GM21367 (cell line): ENCODE measurements around the gene SIL1.

Experiments used
- ATAC-seq: cut with Tn5 transposase; IDR thresholded peaks from one replicate; pipeline ENCODE4 v1.9.1; 2021; ENCODE audit not compliant: unreplicated experiment

The SIL1 gene

GRCh38 chr5:138986186-138986800, 211.9 kb downstream of the SIL1 start:
- no peak for ATAC-seq

GRCh38 chr5:138985683-138986082, 212.5 kb downstream of the SIL1 start:
- ATAC-seq = no peak

DNA sequence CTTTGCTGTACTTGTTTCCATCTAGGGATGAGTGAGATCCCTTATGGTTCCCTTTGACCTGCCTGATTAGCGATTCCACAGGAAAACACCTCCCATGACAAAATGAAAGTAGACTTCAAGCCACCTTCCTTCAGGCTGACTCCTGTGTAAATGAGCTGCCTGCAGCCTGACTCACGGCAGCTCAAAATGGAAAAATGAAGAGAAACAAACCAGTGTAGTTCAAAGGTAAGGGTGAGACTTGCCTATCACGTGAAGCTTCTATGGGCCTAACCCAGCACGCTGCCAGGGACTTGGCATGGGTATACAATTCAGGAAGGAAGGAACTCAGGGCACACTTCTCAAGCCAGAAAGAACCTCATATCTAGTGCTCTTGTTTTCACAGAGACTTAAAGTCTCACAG, 212.9 kb downstream of the SIL1 start:
- ATAC-seq = no peak

DNA sequence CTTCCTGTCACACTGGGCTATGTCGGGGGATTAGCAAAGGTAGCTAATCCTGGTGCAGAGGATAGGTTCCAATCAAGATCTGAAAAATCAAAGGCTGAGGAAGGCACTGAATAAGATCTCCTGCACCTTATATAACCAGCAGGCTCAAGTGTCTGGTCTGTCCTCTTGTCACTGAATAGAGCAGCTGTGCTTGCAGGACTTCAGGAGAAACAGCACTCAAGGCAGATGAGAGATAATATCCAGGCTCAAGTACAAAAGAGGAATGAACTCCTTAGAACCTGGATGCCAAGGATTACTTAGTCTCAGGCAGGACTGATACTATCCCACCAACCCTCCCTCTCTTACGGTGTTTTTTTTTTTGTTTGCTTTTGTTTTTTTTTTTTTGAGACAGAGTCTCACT, 214.2 kb downstream of the SIL1 start:
- no peak for ATAC-seq

DNA sequence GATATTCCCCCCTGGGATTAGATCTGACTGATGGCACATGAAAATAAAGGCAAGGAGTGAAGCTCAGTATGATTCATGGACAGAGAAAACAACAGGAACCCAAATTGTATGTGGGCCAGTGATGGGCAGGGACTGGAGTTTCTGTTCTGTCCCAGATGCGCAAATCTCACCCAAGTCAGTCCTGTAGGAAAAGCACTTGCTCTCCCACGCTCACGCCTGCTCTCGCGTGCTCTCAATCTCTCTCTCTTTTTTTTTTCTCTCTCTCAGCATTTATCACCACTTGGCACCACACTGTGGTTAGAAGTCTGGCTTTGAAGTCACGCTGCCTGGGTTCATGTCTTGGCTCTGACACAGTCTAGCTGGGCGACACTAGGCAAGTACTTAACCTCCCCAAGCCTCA, 216.6 kb downstream of the SIL1 start:
- ATAC-seq = no peak

- ATAC-seq = no peak
Observed at GRCh38 chr5:138981131-138981530, 217.0 kb downstream of the SIL1 start.

- no peak for ATAC-seq
Observed at GRCh38 chr5:138980441-138980840, 217.7 kb downstream of the SIL1 start.

DNA sequence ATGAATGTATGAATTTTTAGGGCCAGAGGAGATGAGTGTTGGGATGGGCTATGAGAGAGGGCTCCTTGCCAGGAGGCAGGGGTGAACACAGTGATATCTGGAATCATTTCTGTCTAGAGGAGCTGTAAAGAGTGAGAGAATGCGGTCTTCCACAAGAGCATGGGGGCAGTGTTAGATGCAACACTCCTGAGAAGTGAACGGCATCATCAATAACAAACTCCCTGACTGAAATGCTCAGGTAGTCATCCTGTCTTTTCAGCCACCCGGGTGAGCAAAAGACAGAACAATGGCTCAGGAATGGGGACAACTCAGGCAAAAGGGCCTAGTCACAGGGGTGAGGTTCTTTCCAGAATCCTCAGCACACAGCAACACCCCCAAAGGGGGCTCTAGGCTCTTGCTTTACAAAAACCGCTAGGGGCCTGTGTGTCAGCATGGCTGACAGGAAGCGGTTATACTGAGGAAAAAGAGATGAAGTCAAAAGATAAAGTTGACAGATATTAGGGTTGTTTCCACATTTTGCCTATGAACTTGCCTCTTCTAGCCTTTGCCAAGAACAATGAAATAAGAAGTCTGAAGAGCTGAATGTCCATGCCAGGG, 218.4 kb downstream of the SIL1 start:
- no peak for ATAC-seq

DNA sequence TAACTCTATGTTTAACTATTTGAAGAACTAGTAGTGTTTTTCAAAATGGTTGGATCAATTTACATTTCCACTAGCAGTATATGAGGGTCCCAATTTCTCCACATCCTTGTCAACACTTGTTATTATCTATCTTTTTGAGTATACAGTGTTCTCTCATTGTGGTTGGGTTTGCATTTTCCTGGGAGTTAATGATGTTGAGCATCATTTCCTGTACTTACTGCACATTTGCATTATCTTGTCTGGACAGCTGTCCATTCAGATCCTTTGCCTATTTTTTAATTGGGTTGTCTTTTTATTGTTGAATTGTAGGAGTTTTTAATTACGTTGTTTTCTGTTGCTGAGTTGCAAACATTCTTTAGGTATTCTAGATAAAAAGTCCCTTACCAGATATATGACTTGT, 219.6 kb downstream of the SIL1 start:
- no peak for ATAC-seq

DNA sequence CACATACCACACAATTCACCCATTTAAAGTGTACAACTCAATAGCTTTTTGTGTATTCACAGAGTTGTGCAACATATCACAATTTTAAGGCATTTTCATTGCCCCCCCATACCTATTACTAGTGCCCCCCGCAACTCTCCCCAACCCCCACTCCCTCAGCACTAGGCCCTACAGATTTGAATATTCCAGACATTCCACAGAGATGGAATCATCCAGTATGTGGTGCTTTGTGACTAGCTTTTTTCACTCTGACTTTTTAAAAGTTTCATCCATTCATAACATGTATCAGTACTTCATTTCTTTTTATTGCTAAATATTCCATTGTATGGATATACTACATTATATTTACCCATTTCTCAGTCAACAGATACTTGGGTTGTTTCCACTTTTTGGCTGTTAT, 220.1 kb downstream of the SIL1 start:
- no peak for ATAC-seq

DNA sequence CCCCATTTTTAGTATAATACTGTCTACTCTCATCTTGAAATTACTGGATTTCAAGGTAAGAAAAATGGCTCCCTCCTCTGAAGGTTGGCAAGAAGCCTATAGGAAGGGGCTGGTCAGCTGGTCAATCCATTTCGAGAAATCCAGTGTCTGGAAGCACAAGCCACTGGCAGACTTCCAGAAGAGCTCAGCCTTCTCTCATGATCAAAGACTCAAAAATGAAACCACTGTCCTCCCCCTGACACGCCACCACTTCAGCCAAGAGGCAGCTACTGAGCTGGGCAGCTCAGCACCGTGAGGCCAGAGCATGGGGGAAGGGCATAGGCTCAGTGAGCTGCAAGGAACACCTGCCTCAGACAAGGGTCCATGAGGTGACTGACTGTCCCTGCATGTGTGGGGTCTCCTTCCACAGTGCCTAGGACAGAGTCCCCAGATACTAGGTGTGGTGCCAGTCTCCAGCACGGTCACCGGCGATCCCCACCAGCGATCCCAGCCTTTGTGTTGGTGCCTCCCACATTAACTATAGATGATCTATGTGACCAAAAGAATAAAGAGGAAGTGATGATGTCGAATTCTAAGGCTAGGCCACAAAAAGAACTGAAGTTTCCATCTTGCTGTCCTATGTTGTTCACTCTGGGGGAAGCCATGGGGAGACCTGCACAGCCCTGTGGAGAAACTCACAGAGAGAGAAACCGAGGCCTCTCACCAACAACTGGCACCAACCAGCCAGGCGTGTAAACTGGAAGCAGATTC, 222.9 kb downstream of the SIL1 start:
- no peak for ATAC-seq

- no peak for ATAC-seq
Observed at GRCh38 chr5:138974227-138975063, 223.7 kb downstream of the SIL1 start.

DNA sequence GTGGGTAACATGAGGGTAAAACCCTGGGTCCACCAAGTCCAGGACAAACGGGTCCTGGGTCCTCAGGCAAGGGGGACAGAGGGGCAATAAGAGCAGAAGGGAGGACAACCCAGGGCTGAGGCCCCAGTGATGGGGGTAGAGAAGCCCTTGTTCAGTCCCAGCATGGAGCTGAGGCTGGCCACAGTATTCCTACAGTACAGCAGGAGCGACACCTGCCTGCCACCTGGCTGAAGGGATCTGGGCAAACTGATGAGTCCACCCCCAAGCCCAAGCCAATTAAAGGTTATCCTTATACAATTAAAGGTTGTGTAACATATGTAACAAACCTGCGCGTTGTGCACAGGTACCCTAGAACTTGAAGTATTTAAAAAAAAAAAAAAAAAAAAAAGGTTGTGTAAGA, 225.3 kb downstream of the SIL1 start:
- ATAC-seq = no peak

DNA sequence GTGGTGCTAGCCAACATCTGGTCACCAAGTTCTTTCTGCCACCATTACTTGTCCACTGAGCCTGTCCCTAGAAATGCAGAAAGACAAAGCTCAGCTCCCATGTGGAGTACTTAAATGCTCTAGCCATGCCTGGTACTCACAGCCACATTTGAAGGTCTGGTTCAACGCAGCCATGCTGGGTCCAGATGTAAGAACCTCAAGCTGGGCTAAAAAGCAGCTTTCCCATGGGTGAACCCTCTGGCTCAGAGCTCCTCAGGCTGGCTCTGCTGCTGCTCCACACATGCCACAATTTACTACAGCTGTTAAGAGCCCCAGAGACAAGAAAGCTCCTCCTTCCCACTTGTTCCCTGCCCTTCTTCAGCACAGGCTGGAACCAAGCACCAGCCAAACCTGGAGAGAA, 225.9 kb downstream of the SIL1 start:
- no peak for ATAC-seq

DNA sequence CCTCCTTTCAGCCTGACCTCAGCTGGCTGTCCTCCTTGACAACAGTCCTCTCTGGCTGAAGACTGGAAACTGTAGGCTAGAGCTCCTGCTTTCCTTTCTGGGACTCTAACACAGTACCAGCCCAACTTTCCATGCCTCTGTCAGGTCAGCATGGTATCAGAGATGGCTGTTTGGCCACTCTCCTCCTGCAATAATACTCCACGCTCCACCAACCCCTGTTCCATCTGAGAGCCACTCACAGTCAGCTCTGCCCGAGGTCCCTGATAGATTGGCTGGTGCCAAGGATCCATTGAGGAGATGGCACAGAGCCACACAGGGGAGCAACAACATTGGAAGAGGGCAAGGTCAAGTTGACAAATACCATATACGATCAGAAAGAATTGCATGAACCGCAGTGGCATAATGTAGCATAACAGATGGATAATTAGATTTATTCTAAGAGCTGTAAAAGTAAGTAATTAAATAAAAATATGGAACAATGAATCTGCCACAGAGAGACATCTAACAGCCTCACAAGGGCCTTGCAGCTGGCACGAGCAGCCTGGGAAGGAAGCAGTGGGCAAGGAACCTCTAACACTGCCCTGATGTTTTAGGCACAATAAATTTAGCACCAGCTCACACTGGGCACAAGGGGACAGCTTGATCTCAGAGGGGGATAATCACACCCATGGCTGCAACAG, 228.7 kb downstream of the SIL1 start:
- ATAC-seq = no peak

- ATAC-seq = no peak
Observed at GRCh38 chr5:138968601-138969000, 229.6 kb downstream of the SIL1 start.

GRCh38 chr5:138967791-138968448, 230.2 kb downstream of the SIL1 start:
- ATAC-seq = no peak

DNA sequence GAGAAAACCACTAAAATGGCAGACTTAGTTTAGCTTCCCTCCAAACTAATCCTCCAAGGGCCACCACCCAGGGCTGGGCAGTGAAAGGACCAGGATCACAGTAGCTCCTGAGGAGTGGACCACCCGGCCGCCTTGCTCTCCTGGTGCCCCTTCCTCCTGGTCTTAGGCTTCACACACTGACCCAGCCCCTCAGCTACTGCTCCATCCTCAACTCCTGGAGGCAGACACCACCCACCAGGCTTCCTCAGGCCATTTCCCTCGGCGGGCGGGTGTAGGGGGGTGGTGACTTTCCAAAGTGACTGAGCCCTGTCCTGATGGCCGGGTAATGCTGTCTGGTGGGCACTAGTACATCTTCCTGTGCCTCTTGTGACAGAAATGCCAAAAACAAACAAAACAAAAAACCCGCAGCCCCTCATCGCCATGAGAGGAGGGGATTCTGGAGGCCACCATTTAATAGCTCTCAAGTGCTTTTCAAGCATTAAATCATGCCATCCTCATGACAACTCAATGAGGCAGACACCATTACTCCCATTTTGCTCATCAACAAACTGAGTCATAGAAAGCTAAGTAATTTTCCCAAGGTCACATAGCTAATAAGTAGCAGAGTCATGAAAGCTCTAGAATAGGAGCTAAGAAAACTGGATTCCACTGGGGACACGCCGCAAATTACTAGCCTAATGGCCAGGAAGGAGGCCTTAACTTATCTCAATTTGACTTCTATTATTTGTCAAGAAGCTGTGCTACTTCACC, 231.8 kb downstream of the SIL1 start:
- ATAC-seq = no peak

DNA sequence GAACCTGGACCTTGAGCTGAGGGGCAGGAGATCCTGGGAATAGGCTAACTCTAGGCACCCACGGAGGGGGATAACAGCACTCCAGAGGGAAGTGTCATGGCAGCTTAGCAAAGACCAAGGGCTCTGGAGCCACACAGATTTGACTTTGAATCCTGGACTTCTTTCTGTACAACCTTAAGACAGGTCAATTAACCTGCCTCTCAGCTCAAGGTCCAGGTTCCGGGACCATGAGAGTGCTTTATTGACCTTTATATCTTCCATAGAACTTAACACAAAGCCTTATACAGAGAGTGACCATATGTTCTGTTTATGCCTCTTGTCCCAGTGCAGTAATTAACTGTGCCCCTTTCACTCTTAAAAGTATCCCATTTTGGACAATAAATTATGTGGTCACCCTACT, 232.5 kb downstream of the SIL1 start:
- no peak for ATAC-seq
